SH-SY5Y (cell line): Measurements from ENCODE around the gene RABGGTA.

Experiments
- GATA2 ChIP-seq: IDR thresholded peaks from 2 replicates; pipeline ENCODE4 v1.6.1; 2011; ENCODE audit warnings: mild to moderate bottlenecking, low read depth, low read length
- GATA3 ChIP-seq: IDR thresholded peaks from 2 replicates; pipeline ENCODE4 v1.6.1; 2011; ENCODE audit warnings: low read depth, mild to moderate bottlenecking, low read length, moderate library complexity

The RABGGTA gene

DNA sequence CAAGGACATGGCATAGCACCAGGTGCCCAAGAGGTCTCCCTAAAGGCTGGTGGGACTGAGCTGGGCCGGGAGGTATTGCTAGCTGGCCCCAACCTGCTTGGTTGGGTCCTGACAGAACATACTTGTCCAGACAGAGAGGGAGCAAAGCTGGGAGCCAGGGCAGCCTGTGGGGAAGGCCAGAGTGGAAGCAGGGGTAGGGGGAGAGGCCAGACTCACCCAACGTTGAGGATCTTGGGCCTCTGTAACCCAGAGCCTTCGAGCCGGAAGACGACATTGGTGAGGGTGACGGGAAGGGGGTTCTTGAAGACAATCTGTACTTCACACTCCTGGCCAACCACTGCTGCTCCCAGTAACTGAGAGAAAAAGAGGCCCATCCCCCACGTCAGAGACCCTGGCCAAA, 17.5 kb downstream of the RABGGTA start:
- TF ChIP-seq GATA3 (no peak), GATA2 (no peak)

DNA sequence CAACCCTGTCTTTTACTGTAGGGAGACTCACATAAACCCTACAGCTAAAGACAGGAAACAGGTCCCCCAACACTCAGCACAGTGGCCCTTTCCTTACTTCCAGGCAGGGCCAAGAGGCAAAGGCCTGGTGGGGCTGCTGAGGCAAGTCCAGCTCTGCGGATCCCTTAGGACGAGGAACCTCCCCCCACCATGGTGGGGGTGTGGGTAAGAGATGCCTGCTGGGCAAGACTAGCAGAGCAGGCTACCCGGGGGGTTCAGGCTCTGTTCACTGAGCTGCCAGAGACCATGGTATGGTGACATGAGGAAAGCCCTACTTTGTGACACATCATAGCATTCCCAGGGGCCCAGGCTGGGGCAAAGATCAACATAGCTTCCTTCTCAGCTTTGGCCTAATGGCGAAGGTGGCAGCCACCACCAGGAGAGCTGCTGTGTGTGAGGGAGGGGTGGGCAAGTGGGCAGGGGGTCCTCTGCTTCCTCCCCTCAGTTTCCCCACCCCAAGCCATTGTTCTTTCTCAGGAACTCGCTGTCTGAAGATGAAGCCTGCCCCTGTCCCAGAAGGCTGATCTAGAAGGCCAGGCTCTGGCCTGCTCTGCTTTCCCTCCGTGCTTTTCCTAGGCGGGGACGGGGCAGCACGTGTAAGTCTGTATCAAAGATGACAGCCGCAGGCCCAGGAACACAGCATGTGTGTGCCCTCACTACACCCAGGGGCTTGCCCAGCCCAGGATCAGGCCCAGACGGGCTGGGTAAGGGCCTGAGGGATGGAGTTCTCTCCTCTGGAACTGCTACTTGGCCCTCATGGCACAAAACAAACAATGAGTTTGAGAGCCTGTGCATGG, 18.9 kb downstream of the RABGGTA start:
- no peak for TF ChIP-seq GATA3
- TF ChIP-seq GATA2: no peak

DNA sequence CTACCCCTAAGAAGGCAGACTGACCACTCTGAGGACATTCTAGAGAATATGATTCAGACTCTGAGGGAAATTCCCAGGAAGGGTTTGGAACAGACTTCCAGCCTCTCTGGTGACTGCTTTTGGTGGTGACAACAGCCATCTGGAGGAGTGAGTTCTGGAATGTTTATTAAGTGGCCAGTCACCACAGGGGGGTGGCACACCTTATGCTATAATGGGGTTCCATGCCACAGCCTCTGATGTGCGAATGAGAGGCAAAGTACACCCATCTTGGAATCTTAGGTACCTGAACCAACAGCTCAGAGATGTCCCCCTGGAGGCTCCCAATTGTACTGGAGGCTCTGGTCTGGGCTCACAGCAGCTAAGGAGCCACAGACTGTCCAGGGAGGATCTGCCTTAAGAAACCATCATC, 19.5 kb downstream of the RABGGTA start:
- TF ChIP-seq GATA3 (no peak), GATA2 (no peak)

- TF ChIP-seq GATA2: no peak
- TF ChIP-seq GATA3: no peak
These were observed 21.0 kb downstream of the RABGGTA start for GRCh38 chr14:24250354-24250753.

- TF ChIP-seq GATA3: no peak
- TF ChIP-seq GATA2: no peak
These were observed 22.0 kb downstream of the RABGGTA start for GRCh38 chr14:24249230-24250021.

DNA sequence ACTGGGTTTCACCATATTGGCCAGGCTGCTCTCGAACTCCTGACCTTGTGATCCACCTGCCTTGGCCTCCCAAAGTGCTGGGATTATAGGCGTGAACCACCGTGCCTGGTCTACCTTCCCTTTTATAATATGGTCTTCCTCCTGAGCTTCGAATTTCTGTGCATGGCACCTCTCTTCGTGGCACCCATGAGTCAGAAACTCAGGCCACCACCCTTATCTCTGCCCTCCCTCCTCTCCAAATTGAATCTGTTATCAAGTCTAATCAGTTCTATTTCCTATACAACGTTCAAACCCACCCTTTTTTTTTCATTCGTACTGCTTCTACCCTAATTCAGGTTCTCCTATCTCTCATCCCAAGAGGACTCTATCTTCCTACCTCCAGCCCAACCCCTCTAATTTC, 24.0 kb downstream of the RABGGTA start:
- TF ChIP-seq GATA3 (no peak), GATA2 (no peak)

- TF ChIP-seq GATA3 (no peak), GATA2 (no peak)
These were observed 24.6 kb downstream of the RABGGTA start for GRCh38 chr14:24246765-24247212.

DNA sequence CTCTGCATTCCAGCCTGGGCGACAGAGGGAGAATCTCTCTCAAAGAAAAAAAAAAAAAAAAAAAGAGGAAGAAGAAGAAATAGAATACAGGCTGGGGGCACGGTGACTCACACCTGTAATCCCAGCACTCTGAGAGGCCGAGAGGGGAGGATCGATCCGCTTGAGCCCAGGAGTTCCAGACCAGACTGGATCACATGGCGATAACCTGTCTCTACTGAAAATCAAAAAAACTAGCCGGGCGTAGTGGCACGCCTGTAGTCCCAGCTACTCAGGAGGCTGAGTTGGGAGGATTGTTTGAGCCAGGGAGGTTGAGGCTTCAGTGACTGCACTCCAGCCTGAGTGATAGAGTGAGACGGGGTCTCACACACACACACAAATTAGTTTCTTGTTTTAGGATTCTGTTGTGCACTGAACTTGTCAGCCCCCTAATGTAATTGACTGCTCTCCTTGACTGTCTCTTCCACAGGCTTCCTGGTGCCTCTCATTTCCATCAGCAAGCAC, 28.0 kb downstream of the RABGGTA start:
- TF ChIP-seq GATA3 (no peak), GATA2 (no peak)

GRCh38 chr14:24241829-24242443, 29.5 kb downstream of the RABGGTA start:
- TF ChIP-seq GATA3 (no peak), GATA2 (no peak)

GRCh38 chr14:24240110-24240918, 31.1 kb downstream of the RABGGTA start:
- TF ChIP-seq GATA3 (no peak), GATA2 (no peak)

- TF ChIP-seq GATA2: no peak
- no peak for TF ChIP-seq GATA3
These were observed 32.8 kb downstream of the RABGGTA start for GRCh38 chr14:24238527-24239037.

DNA sequence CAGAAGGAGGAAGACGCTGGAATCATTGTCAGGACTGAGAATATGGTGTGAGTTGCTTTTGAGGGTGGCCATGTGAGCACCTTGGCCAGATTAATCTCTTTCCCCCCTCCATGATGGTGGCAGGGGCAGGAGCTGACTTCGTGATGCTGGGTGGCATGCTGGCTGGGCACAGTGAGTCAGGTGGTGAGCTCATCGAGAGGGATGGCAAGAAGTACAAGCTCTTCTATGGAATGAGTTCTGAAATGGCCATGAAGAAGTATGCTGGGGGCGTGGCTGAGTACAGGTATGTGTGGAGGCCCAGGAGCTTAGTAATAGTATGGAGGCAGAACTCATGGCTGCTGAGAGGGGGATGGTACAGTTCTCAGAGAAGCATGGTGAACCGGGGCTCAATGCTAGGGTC, 33.3 kb downstream of the RABGGTA start:
- no peak for TF ChIP-seq GATA2
- TF ChIP-seq GATA3: no peak

DNA sequence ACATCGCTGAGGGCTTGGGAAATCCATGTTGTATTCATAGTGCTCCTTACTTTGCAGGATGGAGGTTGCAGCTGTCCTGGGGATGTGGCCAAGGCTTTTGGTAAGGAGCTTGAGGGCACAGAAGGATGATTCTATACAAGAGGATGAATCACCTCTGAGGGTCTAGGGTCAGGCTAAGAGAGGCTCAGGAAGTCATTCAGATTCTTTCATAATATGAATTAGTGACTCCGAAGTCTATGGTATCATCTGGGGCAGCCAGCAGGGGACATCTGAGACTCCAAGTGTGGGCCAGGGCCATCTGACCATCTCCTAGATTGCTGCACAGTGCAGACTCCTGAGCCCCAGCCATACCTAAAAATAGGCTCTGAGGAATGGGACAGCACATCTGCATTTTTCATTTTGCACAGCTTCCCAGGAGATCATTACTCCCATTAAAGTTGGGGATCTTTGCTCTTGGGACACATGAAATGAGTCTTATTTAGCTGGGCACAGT, 33.9 kb downstream of the RABGGTA start:
- no peak for TF ChIP-seq GATA3
- no peak for TF ChIP-seq GATA2
